HepG2 (cell line): ENCODE data around the gene PRR29. TPM values are rescaled to one million over a fixed set of nuclear protein-coding genes. Genes with fewer than 3 reads are reported as not detected.
A peak's percentile ranks its signal among the peaks of the same experiment; 100 is the strongest.

Experiments used
- AGO2 ChIP-seq: fragments of 200-400 bp; formaldehyde crosslinking; optimal IDR thresholded peaks from 2 replicates; pipeline ENCODE3; 2017; ENCODE audit warnings: mild to moderate bottlenecking, low read depth, low read length, moderate library complexity
- ATF7 ChIP-seq, 2 experiments: fragments of 450-650 bp in 1 of 2; sonication (generic) in 1 of 2; formaldehyde crosslinking in 1 of 2; IDR thresholded peaks; 2 replicates each; pipeline versions ENCODE4 v1.4.0 to v1.6.1; 2016 to 2020; ENCODE audit warnings: antibody characterized with exemption in 1 of 2, mild to moderate bottlenecking in 1 of 2, missing genetic modification reagents in 1 of 2
- ATF7-NPFF ChIP-seq: sonication (generic); formaldehyde crosslinking; IDR thresholded peaks from 2 replicates; pipeline ENCODE4 v1.8.1; 2023; ENCODE audit warnings: mild to moderate bottlenecking, low read depth, missing genetic modification reagents, moderate library complexity
- CBX2 ChIP-seq, 2 experiments: fragments of 200-600 bp in 1 of 2; sonication (generic); formaldehyde crosslinking in 1 of 2; IDR thresholded peaks; 2 replicates each; pipeline versions ENCODE4 v1.7.0 to v1.8.1; 2018 to 2022; ENCODE audit warnings: low read depth in 2 of 2, low read length in 1 of 2, mild to moderate bottlenecking in 1 of 2, missing genetic modification reagents in 1 of 2
- GATAD1 ChIP-seq: IDR thresholded peaks from 2 replicates; pipeline ENCODE4 v1.6.1; 2016; ENCODE audit warnings: missing genetic modification reagents, missing compliant biosample characterization
- HNF4G ChIP-seq, 2 experiments: sonication (generic) in 1 of 2; formaldehyde crosslinking in 1 of 2; IDR thresholded peaks; 2 replicates each; pipeline versions ENCODE4 v1.4.0 to v1.6.1; 2011 to 2020; ENCODE audit warnings: borderline replicate concordance in 2 of 2, low read depth in 2 of 2, mild to moderate bottlenecking in 2 of 2, low read length in 1 of 2, missing genetic modification reagents in 1 of 2, moderate library complexity in 1 of 2
- HOXA7 ChIP-seq: sonication (generic); formaldehyde crosslinking; IDR thresholded peaks from 2 replicates; pipeline ENCODE4 v1.8.1; 2022; ENCODE audit warnings: mild to moderate bottlenecking, missing genetic modification reagents, moderate library complexity
- JARID2 ChIP-seq: sonication (generic); formaldehyde crosslinking; IDR thresholded peaks from 2 replicates; pipeline ENCODE4 v1.8.1; 2023; ENCODE audit warnings: missing genetic modification reagents, inconsistent platforms; ENCODE audit not compliant: insufficient replicate concordance
- NFIB ChIP-seq: sonication (generic); formaldehyde crosslinking; IDR thresholded peaks from 2 replicates; pipeline ENCODE4 v1.9.0; 2021; ENCODE audit warnings: missing genetic modification reagents, mild to moderate bottlenecking, borderline replicate concordance
- PAX8 ChIP-seq: sonication (generic); formaldehyde crosslinking; IDR thresholded peaks from 2 replicates; pipeline ENCODE4 v1.8.0; 2022; ENCODE audit warnings: mild to moderate bottlenecking, missing genetic modification reagents, borderline replicate concordance
- RARG ChIP-seq: sonication (generic); formaldehyde crosslinking; IDR thresholded peaks from 2 replicates; pipeline ENCODE4 v1.4.0; 2020; ENCODE audit warnings: low read depth, mild to moderate bottlenecking, missing genetic modification reagents
- SIX4 ChIP-seq: sonication (generic); formaldehyde crosslinking; IDR thresholded peaks from 2 replicates; pipeline ENCODE4 v1.4.0; 2020; ENCODE audit warnings: missing genetic modification reagents
- SNRNP70 ChIP-seq: fragments of 200-400 bp; formaldehyde crosslinking; IDR thresholded peaks from 2 replicates; pipeline ENCODE4 v1.6.1; 2017; ENCODE audit warnings: mild to moderate bottlenecking, low read depth, low read length, moderate library complexity
- SSRP1 ChIP-seq: IDR thresholded peaks from 2 replicates; pipeline ENCODE4 v1.6.1; 2016; ENCODE audit warnings: control low read depth
- TBL1XR1 ChIP-seq: fragments of 150-350 bp; IDR thresholded peaks from 2 replicates; pipeline ENCODE4 v1.6.1; 2014; ENCODE audit warnings: borderline replicate concordance, low read length; ENCODE audit not compliant: partially characterized antibody
- TRIM24 ChIP-seq: sonication (generic); formaldehyde crosslinking; IDR thresholded peaks from 2 replicates; pipeline ENCODE4 v1.8.0; 2022; ENCODE audit warnings: mild to moderate bottlenecking, missing genetic modification reagents
- ZNF136 ChIP-seq: sonication (generic); formaldehyde crosslinking; IDR thresholded peaks from 2 replicates; pipeline ENCODE4 v1.8.1; 2022; ENCODE audit warnings: low read depth, mild to moderate bottlenecking, moderate library complexity, missing genetic modification reagents
- polyA plus RNA-seq, 8 experiments: library from polyadenylated mRNA; depleted of rRNA in 3 of 8; stranded (reverse) in 7 of 8; unstranded in 1 of 8; fragments of >200 nt; fragmentation: Illumina TruSeq in 4 of 8; extraction: Trizol in 4 of 8; gene quantifications; 2 replicates each; pipeline versions ENCODE4 v1.2.1 to v1.2.3, GENCODE V29; 2011 to 2016; ENCODE audit warnings: low read depth in 4 of 8, missing spikeins in 1 of 8, mixed read lengths in 1 of 8; ENCODE audit not compliant: insufficient read depth in 1 of 8
- total RNA-seq, 5 experiments: library from RNA; depleted of rRNA; stranded (reverse); fragments of >200 nt; fragmentation: Illumina TruSeq; extraction: Trizol; gene quantifications; 2 replicates each; pipeline ENCODE4 v1.2.3, GENCODE V29; 2016; ENCODE audit warnings: low read depth in 1 of 5
- TF ChIP-seq, protein P1 (sequence below): sonication (generic); formaldehyde crosslinking; IDR thresholded peaks from 2 replicates; pipeline ENCODE4 v1.8.0; 2022; ENCODE audit warnings: missing genetic modification reagents, mild to moderate bottlenecking, inconsistent platforms, borderline replicate concordance
- TF ChIP-seq, protein P2 (sequence below): IDR thresholded peaks from 2 replicates; pipeline ENCODE4 v1.6.1; 2016
- TF ChIP-seq, protein P3 (sequence below): sonication (generic); formaldehyde crosslinking; IDR thresholded peaks from 2 replicates; pipeline ENCODE4 v1.8.0; 2022; ENCODE audit warnings: mild to moderate bottlenecking, missing genetic modification reagents, moderate library complexity
- TF ChIP-seq, protein P4 (sequence below), 2 experiments: fragments of 450-650 bp in 1 of 2; sonication (generic) in 1 of 2; formaldehyde crosslinking; IDR thresholded peaks; 2 replicates each; pipeline versions ENCODE4 v1.5.0 to v1.8.0; 2020 to 2022; ENCODE audit warnings: mild to moderate bottlenecking in 1 of 2, missing genetic modification reagents in 1 of 2
- TF ChIP-seq, protein P5 (sequence below): sonication (generic); formaldehyde crosslinking; IDR thresholded peaks from 2 replicates; pipeline ENCODE4 v1.8.1; 2023; ENCODE audit warnings: mild to moderate bottlenecking, missing genetic modification reagents

The PRR29 gene
- total and polyA plus RNA-seq, 2 of the 13 experiments (the other 11 are each of a cell fraction or from before 2014, with no cell fraction given): 0.07 to 0.20 TPM

DNA sequence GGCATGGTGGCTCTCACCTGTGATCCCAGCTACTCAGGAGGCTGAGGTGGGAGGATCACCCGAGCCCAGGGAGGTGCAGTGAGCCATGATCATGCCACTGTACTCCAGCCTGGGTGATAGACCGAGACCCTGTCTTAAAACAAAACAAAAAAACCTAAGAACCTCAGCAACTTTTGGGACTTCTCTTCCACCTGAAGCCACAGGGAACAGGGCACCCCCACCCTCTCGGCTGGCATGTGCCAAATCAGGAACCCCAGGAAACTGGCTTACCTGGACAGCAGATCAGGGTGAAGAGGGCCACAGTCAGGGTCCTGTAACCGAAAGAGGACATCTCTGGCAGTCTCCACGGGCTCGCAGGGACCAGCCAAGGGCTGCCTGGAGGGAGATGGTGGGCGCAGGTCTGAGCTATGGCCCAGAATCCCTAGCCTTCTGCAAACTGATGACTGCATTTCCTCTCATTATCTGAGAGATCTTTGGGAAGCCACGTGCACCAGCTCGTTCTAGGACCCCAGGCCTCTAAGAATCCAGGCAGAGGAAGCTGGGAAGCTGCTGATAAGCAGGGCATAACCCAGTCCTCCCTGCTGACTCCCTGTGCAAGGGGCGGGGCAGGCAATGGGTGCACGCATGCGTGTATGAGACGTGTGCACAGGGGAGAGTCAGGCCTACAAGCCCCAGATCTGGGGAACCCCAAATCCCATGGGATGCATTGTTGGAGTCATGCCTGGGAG is 8.4 kb downstream of the PRR29 start (continued):
- TF ChIP-seq ATF7 (IDR thresholded peaks at IDR 0.05): no peak
- TF ChIP-seq ATF7 (CRISPR knock-in tag; IDR thresholded peaks at IDR 0.05): no peak
- TF ChIP-seq JARID2 (CRISPR knock-in tag): no peak
- no peak for TF ChIP-seq CBX2 (IDR thresholded peaks at IDR 0.05; ENCODE audit: low read depth, low read length)
- TF ChIP-seq CBX2 (CRISPR knock-in tag; IDR thresholded peaks at IDR 0.05; ENCODE audit: low read depth): no peak
- TF ChIP-seq PAX8 (CRISPR knock-in tag): no peak
- TF ChIP-seq, protein P1, sequence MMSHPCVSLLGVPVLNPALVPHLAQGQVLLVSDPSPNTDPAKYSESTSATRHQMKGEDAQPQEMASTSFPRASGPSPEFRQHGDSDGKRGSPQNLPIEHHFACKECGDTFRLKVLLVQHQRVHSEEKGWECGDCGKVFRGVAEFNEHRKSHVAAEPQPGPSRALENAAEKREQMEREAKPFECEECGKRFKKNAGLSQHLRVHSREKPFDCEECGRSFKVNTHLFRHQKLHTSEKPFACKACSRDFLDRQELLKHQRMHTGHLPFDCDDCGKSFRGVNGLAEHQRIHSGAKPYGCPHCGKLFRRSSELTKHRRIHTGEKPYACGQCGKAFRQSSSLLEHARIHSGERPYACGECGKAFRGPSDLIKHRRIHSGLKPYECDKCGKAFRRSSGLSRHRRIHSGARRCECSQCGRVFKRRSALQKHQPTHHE: no peak
- no peak for TF ChIP-seq NFIB (CRISPR knock-in tag)
- TF ChIP-seq SNRNP70: no peak
- no peak for TF ChIP-seq AGO2
- TF ChIP-seq, protein P2, sequence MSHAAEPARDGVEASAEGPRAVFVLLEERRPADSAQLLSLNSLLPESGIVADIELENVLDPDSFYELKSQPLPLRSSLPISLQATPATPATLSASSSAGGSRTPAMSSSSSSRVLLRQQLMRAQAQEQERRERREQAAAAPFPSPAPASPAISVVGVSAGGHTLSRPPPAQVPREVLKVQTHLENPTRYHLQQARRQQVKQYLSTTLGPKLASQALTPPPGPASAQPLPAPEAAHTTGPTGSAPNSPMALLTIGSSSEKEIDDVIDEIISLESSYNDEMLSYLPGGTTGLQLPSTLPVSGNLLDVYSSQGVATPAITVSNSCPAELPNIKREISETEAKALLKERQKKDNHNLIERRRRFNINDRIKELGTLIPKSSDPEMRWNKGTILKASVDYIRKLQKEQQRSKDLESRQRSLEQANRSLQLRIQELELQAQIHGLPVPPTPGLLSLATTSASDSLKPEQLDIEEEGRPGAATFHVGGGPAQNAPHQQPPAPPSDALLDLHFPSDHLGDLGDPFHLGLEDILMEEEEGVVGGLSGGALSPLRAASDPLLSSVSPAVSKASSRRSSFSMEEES: no peak
- TF ChIP-seq GATAD1 (CRISPR knock-in tag): no peak
- TF ChIP-seq TRIM24 (CRISPR knock-in tag): no peak
- TF ChIP-seq, protein P3, sequence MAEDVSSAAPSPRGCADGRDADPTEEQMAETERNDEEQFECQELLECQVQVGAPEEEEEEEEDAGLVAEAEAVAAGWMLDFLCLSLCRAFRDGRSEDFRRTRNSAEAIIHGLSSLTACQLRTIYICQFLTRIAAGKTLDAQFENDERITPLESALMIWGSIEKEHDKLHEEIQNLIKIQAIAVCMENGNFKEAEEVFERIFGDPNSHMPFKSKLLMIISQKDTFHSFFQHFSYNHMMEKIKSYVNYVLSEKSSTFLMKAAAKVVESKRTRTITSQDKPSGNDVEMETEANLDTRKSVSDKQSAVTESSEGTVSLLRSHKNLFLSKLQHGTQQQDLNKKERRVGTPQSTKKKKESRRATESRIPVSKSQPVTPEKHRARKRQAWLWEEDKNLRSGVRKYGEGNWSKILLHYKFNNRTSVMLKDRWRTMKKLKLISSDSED (CRISPR knock-in tag): no peak
- no peak for TF ChIP-seq HNF4G (IDR thresholded peaks at IDR 0.05; ENCODE audit: borderline replicate concordance, low read depth, low read length)
- no peak for TF ChIP-seq HNF4G (CRISPR knock-in tag; IDR thresholded peaks at IDR 0.05; ENCODE audit: borderline replicate concordance, low read depth)
- TF ChIP-seq ATF7-NPFF (CRISPR knock-in tag): no peak
- no peak for TF ChIP-seq SSRP1
- TF ChIP-seq, protein P4, sequence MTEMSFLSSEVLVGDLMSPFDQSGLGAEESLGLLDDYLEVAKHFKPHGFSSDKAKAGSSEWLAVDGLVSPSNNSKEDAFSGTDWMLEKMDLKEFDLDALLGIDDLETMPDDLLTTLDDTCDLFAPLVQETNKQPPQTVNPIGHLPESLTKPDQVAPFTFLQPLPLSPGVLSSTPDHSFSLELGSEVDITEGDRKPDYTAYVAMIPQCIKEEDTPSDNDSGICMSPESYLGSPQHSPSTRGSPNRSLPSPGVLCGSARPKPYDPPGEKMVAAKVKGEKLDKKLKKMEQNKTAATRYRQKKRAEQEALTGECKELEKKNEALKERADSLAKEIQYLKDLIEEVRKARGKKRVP (CRISPR knock-in tag; IDR thresholded peaks at IDR 0.05): no peak
- no peak for TF ChIP-seq ZNF136 (CRISPR knock-in tag)
- TF ChIP-seq TBL1XR1: no peak
- TF ChIP-seq SIX4 (CRISPR knock-in tag): no peak
- TF ChIP-seq, protein P5, sequence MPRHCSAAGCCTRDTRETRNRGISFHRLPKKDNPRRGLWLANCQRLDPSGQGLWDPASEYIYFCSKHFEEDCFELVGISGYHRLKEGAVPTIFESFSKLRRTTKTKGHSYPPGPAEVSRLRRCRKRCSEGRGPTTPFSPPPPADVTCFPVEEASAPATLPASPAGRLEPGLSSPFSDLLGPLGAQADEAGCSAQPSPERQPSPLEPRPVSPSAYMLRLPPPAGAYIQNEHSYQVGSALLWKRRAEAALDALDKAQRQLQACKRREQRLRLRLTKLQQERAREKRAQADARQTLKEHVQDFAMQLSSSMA: 0 out of 2 replicates have a peak, but pooled peaks have one; percentile 30
- TF ChIP-seq HOXA7: no peak
- TF ChIP-seq RARG (CRISPR knock-in tag): no peak
